Activated CD4-positive, alpha-beta T cell treated with anti-CD3 and anti-CD28 coated beads, Interleukin-2, amount 50 U/mL, for 48 hours (primary cell): ENCODE results near the gene TEKT3.
A peak's percentile ranks its signal among the peaks of the same experiment; 100 is the strongest.

ENCODE experiments used
- DNase-seq, 2 experiments: peaks; one replicate each; pipeline ENCODE4 v3.0.0-alpha.2; 2020

TEKT3 gene

GRCh38 chr17:15341385-15341849 is at the start of gene TEKT3:
Gene TEKT3 (minus strand): TSS chr17:15341597. CDS start chr17:15331585, 10,012 bp downstream.
- DNase-seq: peak; percentile 10 to 13

DNA sequence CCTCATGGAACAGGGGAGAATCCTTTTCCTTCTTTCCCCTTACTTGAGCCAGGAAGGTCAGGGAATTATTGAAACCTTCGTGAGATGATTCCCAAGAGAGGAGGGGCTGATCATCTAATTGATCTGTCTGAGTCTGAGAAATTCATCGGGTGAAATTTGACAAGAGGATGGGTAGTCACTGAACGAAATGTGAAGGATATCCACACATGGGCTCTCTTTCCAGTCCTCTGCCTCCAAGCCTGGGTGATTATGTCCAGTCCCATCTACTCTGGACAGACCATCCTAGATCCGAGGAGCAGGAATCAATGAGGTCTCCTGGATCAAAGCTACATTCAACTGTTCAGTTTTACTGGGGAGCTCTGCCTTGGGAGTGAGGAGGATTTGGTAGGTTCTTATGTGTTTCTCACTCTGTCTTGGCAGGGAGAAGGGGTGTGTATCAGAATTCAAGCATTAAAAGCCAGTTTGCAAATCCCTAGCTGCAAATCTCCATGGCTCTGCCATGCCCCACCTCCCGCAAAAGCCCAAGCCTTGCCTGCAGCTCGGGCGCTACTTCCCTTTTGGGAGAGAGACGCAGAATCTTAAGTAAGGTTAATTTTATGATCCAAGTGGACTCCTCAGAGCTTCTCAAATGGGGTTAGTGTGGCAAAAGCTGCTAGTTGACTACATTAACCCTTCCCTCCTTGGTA is 47.1 kb upstream of the TEKT3 start:
- DNase-seq: no peak

DNA sequence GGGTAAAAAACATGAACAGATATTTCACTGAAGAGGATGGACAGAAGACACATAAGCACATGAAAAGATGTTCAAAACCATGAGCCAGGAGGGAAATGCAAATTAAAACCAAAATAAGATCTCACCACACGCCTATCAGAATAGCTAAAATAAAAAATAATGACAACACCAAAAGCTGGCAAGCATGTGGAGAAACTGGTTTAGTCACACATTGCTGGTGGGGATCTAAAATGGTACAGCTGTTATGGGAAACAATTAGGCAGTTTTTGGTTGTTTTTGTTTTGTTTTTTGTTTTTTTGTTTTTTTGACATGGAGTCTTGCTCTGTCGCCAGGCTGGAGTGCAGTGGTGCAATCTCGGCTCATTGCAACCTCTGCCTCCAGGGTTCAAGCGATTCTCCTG is 44.7 kb upstream of the TEKT3 start:
- DNase-seq: no peak

- DNase-seq: no peak
Observed at GRCh38 chr17:15385305-15385704, 43.9 kb upstream of the TEKT3 start.

- no peak for DNase-seq
Observed at GRCh38 chr17:15384142-15384787, 42.9 kb upstream of the TEKT3 start.

DNA sequence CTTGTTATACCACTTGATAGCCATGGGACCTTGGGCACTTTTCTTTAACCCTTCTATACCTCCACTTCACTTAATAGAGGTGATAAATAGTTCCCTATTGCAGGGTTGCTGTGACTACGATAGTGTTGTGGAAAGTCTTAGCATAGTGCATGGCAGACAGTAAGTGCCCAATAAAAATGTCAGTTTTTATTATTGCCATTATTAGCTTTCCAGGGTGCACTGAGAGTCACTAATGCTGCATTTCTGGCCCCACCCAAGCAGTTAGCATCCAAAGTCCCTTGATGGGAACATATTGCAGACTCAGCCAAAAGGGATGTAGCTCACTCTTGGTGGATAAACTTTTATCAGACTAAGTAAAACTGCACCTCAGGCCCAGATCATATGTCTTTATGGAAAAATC is 41.5 kb upstream of the TEKT3 start:
- DNase-seq: no peak

DNA sequence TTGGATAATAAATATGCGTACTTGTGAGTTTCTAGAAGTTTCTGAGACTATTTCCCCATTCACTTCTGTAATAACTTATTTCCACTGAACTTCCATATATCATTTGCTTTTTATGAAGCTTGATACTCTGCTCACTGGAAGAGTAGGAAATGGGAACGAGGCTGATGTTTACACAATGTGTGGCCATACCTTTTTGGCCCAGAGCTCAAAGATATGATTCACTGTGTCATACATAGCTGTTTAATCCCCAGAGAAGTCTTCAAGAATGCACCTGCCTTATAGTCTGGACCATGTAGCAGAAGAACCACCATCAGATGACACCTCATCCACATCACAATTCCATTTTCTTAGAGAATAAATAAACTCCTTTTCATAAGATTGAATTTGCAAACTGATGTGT is 40.3 kb upstream of the TEKT3 start:
- DNase-seq: no peak

DNA sequence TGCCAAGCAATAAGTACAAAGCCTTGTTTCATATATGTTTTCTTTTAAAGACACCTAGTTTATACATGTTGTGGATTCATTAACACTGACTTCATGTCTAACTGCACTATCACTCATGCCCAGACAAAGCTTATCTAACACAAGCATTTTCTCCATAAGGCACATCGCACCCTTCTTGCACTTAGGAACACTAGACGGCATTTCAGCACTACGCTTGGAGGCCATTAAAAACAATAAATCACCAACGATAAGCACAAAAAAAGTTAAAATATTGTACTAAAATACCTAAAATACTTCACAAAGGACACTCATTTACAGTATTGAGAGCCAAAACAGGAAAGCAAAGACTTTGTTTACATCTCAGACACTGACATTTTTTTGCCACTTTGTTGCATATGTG is 39.0 kb upstream of the TEKT3 start:
- DNase-seq: no peak

DNA sequence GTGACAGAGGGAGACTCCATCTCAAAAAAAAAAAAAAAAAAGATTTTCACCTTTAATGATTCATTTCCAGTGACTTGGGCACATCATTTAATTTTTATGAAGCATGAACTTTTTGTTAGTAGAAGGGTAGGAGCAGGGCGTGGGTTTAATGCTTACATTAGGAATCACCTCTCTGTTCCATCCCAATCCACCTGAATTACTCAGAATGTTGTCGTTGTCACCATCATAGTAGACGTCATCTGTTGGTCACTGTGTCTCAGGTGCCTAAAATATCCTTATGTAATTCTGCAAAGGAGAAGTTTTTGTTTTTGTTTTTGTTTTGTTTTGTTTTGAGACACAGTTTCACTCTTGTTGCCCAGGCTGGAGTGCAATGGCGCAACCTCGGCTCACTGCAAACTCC is 38.3 kb upstream of the TEKT3 start:
- DNase-seq: no peak

DNA sequence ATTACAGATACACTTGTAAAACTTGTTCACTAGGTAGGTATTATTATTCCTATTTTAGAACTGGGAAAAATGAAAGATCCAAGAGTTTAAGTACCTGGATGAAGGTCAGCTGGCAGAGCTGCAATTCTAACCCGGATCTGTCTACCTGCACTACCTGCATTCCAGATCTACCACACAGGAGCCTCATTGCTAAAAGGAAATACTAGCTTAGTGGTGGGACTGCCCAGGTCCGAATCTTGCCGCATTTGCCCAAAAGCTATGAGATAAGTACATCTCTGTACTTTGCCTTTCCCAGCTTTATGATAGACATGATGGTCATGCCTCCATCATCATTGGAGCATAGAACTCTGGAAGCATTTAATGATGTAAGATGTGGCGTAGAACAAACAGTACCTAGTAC is 36.8 kb upstream of the TEKT3 start:
- DNase-seq: no peak

GRCh38 chr17:15377616-15378015 is 36.2 kb upstream of the TEKT3 start:
- no peak for DNase-seq

GRCh38 chr17:15377200-15377599 is 35.8 kb upstream of the TEKT3 start:
- no peak for DNase-seq

- no peak for DNase-seq
Observed at GRCh38 chr17:15371376-15372130, 30.2 kb upstream of the TEKT3 start.

DNA sequence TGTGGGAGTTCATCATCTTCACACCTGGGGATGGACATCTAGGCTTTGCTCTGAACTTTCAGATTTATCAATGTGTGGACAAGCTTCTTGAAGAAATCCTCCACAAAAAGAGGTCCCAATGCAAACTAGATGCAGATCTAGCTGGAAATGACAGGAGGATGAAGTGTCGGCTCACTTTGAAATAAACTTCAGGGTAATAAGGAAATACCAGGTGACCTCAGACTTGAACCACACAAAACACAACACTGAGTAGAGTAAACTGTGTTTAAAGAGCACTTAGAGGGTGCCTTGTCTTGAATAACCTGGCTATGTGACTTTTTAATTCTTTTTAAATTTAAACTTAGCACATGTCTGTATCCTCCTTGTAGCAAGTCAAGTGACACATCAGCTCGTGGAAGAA is 27.2 kb upstream of the TEKT3 start:
- no peak for DNase-seq

GRCh38 chr17:15366026-15366425 is 24.6 kb upstream of the TEKT3 start:
- no peak for DNase-seq

DNA sequence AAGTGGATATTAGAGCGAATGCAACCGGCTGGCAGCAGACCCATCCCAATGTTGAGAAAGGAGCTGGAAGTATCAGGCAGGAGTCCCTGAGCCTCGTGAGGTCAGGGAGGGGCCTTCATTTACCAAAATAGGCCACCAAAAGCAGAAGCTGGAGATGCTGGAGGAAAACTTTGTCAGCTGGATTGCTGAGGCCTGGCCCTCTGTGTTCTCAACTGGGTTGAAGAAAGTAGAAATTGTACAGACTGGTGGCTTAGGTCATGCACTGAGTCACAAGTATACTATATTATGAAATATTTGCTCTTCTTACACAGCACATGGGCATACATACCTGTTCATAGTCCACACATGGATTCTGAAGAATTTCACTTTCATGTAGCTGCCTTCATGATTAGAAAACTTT is 23.2 kb upstream of the TEKT3 start:
- DNase-seq: no peak

DNA sequence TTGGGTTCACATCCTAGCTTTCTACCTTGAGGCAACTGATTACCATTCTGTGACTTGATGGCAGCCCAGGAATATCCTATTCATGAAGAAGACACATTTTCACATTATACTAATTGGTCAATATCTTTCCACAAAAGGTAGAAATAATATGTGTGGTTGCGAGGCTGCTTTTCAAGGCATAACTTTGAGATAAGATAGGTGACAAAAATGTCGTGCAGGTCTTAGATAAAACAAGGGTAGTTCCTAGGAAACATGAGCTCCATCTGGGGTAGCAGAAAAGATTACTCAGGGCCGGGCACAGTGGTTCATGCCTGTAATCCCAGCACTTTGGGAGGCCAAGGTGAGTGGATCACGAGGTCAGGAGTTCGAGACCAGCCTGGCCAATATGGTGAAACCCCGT is 22.3 kb upstream of the TEKT3 start:
- no peak for DNase-seq

DNA sequence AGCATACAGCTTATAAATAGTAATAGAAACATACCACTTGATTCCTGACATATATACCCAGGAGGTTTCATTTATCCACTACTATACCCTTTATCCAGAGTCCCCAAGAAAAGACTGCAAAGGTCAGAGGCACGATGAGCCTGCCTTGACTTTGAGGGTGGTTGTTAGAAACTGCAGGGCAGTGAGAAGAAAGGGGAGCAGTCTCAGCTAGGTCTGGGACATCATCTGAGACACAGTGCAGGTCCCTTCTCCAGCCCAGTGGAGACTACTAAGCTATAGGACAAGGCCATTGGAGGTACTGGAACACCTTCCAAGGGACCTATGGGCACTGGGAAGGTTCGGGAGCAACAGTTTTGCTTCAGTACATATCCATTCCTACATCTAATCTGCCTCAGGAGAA is 20.2 kb upstream of the TEKT3 start:
- no peak for DNase-seq

- DNase-seq: no peak
Observed at GRCh38 chr17:15361151-15361550, 19.8 kb upstream of the TEKT3 start.

DNA sequence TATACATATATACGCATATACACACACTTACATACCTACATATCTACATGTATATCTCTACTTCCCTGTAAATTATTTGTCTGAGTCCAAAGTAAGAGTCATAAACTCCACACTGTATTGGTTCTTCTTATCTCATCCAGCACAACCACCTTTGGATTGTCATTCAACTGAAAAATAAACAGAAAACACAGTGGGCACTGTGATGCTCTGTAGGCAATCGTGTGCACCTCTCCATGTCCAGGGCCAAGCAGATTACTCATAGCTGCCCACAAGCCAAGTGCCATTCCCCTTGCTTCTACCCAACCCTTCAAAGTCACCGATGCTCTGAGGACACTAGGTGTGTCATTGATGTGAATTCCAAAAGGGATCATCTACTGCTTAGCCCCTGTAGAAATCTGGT is 12.9 kb upstream of the TEKT3 start:
- DNase-seq: no peak

DNA sequence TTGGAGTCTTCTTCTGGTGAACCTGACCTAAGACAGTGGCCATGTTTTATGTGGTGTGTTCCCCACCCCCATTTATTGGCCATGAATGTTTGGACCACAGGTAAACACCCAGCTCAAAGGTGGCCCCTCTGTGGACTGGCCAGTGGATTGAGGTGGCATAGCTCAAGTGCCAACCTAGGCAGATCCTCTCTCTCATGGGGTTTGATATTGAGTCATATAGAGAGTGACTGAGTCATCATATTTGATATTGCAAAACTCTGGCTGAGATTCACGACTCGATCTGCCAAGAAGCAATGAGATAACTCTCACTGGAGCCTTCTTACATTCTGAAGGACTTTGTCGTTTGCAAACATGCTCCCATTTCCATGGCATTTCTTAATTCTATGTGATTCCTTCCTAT is 10.5 kb upstream of the TEKT3 start:
- no peak for DNase-seq

GRCh38 chr17:15351478-15351840 is 10.1 kb upstream of the TEKT3 start:
- DNase-seq: no peak

GRCh38 chr17:15350777-15351477 is 9.5 kb upstream of the TEKT3 start:
- DNase-seq: no peak

- DNase-seq: no peak
Observed at GRCh38 chr17:15349119-15349518, 7.7 kb upstream of the TEKT3 start.
